Mesenteric fat pad (tissue), 1 donor: ENCODE results near the gene ZNF668. TPM values are rescaled to one million over a fixed set of nuclear protein-coding genes. Genes with fewer than 3 reads are reported as not detected.

Experiments
- DNase-seq: peaks from one replicate; pipeline ENCODE4 v3.0.0-alpha.2; 2020; ENCODE audit warnings: low spot score
- long read RNA-seq: library from polyadenylated mRNA; unstranded; transcript quantifications from one replicate; pipeline ENCODE4 v2.0.0, GENCODE V29; 2020
- total RNA-seq: library from RNA; stranded (reverse); fragmentation: NEBNext Ultra II Directional; extraction: Animal tissue kit (Norgen Biotek cat#: 25700); gene quantifications from one replicate; pipeline ENCODE4 v1.2.1, GENCODE V29; 2021
- donor health status: DM: yes; HTN: yes; CAD: no.

ZNF668 gene
- total RNA-seq, result 13.3 TPM
- long read RNA-seq, transcript ZNF668-207 (3 exons, 2,396 nt), result minor isoform, 16 of 51 reads
- long read RNA-seq, transcript ZNF668-209 (4 exons, 2,469 nt), result minor isoform, 5 of 51 reads
- long read RNA-seq, transcript ZNF668-201 (3 exons, 2,762 nt), result major isoform, 18 of 51 reads
- long read RNA-seq, partial matches to known transcripts, result 4 of 51 reads
- long read RNA-seq, other reads (novel, unspliced or antisense), result 7 of 51 reads

DNA sequence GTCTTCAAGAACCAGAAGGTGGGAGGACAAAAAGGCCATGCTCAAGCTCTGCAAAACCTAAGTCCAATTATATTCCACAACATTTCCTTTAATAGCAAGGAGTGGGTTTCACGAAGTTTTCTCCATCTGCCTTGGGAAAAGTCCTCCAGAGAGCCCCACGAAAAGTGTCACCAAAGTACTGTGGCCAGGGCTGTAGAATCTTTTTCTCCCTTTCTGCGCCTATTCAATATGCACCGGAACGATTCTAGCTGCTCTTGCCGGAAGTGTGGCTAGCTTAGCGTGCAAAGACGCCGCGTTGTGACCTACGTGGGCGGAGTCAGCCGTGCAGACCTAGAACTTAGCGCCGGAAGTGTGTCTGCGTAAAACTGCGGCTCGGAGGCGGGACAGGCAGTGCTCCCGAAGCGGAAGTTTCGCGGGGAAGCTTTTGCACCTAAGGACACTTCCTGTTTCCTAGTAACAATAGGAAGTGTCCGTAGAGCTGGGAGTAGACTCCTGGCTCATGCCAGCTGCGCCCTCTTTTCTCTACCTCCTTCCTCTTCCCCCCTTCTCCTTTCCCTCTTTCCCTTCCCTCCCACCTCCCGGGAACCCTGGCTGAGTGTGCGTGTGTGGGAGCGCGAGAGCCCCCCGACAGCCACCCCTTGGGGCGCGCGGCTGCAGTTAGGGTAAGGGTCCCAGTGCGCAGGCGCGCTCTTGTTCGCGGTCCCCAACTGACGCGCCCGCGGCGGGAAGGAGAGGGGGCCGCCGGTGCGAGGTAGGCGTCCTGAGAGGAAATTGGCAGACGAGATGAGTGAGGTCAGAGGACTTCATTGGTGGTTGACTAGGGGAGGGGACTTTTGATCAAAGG, at the start of gene ZNF668, which contains the start of gene ZNF646:
Gene ZNF668 (minus strand): TSS at position 271 of the 844 bp plus-strand sequence. CDS start 9,781 bp downstream, outside the sequence.
Gene ZNF646 (plus strand): TSS at position 453 of the 844 bp plus-strand sequence. CDS start 1,903 bp downstream, outside the sequence.
- DNase-seq, result peak; percentile 98

DNA sequence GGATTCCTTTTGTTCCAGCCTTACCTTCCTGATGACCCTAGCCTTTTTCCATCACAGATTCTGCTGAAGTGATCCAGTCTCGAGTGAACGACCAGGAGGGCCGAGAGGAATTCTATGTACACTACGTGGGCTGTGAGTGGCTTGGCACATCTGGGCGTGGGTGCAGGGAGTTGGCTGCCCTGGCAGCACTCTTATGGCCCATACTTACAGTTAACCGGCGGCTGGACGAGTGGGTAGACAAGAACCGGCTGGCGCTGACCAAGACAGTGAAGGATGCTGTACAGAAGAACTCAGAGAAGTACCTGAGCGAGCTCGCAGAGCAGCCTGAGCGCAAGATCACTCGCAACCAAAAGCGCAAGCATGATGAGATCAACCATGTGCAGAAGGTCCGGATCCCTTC, 46.1 kb upstream of the ZNF668 start:
- no peak for DNase-seq

DNA sequence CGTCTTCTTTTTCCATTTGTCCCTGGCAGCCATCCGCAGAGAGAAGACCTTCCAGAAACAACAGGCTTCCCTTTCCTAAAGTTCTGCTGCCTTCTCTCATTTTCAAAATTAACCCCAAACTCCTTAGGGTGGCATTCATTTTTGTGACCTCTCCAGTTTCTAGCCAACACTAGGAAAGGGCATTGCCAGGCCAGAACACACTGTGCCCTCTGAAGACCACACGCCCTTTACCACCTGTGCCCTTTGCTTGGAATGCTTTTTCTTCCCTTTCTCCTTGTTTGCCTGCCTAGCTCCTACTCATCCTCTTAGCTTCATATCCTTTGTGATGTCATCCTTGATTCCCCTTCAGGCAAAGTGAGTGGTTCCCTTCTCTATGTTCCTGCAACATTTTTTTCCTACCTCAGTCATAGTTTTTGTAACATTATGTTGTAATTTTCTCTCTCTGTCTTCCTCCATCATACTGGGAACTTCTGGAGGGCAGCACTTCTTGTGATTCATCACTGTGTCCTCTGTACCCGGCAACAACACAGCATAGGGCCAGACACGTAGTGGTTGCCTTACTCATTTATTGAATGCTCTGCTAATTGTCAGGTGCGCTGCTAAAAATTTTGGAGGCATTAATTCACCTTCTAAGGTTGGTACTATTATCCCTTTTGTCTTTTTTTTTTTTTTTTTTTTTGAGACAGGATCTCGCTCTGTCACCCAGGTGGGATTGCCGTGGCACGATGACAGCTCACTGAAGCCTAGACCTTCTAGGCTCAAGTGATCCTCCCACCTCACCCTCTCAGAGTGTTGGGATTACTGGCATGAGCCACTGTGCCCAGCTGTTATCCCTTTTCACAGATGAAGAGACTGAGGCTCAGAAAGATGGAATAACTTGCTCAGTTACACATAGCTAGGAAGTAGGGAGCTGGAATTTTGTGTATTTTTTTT, 44.4 kb upstream of the ZNF668 start:
- DNase-seq, result no peak

DNA sequence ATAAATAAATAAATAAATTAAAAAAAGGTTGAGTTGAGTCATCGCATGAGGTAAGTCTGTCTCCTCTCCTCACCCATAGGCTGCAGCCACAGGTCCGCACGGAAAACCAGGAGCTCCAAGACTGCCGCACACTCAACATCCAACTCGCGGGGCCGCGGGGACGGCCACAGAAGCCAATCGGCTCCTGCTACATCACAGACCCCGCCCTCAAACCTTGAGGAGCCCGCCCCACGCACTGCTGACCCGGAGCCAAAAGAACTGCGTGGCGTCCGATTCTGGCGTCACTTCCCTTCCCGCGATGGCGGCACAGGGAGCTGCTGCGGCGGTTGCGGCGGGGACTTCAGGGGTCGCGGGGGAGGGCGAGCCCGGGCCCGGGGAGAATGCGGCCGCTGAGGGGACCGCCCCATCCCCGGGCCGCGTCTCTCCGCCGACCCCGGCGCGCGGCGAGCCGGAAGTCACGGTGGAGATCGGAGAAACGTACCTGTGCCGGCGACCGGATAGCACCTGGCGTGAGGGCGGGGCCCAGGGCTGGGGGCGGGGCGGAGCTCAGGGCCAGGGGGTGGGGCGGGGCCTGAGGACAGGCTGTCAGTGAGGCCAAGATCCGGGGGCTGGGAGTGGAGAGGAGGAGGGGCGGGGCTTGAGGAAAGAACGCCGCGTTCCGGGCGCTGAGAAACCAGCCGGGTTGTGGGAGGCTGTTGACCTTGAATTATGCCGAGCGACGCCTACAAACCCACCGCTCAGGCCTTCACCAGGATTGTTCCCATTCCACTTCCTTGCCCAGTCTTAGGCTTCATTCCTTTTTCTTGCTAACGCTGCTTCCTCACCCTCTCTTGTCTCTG, 43.6 kb upstream of the ZNF668 start, which contains the start of gene KAT8:
Gene KAT8 (plus strand): TSS at position 281 of the 839 bp plus-strand sequence. CDS start 18 bp downstream, at position 299.
- DNase-seq, result peak; percentile 100

DNA sequence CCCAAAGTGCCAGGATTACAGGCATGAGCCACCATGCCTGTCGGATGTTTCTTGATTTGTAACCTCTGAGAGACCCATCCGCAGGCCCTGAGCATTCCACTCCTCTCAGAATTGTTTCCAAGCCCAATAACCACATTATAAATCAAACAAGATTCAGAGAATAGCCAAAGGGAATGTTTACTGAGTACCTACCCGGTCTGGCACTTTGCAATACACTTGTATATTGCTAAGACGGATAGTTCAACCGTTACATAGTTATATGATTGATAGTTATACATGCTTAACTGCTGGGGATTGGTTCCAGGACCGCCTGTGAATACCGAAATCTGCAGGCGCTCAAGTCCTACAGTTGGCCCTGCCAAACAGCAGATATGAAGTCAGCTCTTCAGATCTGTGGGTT, 40.4 kb upstream of the ZNF668 start:
- DNase-seq, result no peak

DNA sequence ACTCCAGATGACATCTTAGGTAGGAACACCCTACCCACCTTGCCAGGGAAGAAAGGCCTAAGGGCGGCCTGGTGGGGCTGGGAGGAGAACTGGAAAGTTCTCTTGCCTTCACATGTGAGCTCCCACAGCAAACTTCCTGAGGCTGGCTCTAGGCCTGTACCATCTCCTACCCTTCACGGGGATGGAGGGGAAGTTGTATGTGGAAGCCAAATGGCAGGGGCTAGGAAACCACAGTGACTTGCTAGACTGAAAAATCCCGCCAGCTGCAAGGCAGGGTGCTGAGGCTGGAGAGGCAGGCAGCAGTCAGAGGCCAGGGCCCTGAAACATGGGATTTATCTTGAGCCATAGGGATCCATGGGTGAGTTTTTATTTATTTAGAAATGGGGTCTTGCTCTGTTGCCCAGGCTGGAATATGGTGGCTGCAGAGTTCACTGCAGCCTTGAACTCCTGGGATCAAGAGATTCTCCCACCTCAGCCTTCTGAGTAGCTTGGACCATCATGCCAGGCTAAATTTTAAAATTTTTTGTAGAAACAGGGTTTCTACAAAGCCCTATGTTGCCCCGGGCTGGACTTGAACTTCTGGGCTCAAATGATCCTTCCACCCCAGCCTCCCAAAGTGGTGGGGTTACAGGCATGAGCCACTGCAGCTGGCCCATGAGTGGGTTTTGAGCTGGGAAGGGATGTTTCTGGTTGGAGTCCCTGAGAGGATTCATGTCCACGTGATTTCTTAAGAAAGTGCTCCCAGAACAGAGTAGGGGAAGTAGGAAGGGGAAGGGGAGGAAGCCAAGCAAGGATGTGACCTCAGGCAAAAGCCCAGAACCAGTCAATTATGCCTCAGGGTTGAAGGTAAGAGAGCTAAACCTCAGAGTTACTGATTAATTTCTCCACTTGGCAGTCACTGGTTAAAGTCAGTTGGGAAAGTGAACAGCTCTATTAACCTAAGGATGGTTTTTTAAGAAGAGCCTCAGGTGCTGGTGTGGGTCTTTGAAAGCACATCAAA, 39.4 kb upstream of the ZNF668 start:
- DNase-seq, result no peak

DNA sequence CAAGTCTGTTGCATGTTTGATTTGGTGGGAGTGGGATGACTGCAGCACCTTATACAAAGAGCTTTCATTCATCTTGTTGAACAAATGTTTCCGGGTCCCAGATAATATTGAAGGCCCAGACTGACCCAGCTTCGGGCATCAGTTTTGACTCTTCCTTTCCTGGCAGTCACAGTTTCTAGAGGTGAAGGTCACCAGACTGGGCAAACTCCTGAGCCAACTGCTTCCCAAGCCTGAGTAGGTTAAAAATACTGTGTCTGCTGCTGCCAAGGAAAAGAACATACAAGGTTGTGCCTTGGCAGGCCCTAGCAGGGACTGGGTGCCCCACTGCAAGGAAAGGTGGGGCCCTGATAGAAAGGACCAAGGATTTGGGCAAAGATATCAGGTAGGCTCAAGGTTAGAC, 38.7 kb upstream of the ZNF668 start:
- no peak for DNase-seq

DNA sequence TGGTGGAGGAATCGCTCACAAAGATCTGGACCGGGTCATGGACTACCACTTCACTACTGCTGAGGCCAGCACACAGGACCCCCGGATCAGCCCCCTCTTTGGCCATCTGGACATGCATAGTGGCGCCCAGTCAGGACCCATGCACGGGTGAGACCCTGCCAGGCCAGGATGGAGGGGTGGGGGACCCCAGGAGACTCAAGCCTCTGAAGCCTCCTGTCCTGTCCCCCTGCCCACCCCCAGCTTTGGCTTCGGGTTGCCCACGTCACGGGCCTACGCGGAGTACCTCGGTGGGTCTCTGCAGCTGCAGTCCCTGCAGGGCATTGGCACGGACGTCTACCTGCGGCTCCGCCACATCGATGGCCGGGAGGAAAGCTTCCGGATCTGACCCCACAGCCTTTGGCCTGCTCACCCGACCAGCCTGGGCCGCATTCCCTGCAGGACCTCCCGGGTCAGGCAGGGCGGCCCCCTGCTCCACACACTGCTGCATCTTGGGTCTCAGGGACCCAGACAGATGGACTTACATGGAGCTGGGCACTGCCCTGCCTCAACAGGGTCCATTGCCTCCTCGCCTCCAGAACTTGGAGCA, 37.9 kb upstream of the ZNF668 start:
- no peak for DNase-seq

DNA sequence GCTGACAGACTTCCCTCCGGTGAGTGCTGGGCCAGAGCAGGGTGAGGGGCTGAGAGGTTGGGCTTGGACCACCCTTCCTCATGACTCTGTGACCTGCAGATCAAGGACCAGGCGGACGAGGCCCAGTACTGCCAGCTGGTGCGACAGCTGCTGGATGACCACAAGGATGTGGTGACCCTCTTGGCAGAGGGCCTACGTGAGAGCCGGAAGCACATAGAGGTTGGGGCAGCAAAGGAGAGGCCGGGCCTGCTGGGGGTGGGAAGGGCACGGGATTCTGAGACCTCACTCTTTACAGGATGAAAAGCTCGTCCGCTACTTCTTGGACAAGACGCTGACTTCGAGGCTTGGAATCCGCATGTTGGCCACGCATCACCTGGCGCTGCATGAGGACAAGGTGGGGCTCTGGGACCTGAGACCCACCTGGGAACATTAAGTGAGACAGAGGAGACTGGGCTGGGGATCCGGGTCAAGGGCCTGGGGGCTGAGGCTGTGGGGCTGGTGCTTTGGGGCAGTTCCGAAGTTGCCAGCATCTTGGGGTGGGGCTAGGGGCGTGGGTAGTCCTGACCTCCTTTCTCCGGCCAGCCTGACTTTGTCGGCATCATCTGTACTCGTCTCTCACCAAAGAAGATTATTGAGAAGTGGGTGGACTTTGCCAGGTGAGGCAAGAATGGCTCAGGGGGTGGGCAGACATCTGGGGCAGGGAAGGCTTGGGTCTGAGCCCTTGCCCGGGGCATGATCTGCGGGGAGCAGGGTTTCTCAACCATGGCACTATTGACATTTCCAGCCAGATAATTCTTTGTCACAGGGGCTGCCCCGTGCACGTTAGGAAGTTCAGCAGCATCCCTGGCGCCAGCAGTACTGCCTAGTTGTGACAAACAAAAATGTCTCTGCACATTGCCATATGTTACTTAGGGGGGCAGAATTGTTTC, 36.3 kb upstream of the ZNF668 start:
- DNase-seq, result no peak

DNA sequence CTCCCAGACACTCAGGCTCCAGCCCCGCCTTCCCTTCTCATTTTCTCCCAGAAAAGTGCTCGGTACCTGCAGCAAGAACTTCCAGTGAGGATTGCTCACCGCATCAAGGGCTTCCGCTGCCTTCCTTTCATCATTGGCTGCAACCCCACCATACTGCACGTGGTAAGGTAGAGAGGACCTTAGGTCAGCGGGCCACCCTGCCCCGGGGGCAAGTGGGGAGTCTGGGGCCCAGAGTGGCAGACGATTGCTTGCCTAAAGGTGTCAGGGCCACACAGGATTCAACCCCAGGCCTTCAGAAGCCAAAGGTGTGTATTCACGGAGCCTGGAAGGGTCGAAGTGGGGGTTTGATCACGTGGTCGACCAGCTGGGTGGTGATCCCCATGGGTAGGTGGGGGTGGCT, 35.6 kb upstream of the ZNF668 start:
- DNase-seq, result no peak

DNA sequence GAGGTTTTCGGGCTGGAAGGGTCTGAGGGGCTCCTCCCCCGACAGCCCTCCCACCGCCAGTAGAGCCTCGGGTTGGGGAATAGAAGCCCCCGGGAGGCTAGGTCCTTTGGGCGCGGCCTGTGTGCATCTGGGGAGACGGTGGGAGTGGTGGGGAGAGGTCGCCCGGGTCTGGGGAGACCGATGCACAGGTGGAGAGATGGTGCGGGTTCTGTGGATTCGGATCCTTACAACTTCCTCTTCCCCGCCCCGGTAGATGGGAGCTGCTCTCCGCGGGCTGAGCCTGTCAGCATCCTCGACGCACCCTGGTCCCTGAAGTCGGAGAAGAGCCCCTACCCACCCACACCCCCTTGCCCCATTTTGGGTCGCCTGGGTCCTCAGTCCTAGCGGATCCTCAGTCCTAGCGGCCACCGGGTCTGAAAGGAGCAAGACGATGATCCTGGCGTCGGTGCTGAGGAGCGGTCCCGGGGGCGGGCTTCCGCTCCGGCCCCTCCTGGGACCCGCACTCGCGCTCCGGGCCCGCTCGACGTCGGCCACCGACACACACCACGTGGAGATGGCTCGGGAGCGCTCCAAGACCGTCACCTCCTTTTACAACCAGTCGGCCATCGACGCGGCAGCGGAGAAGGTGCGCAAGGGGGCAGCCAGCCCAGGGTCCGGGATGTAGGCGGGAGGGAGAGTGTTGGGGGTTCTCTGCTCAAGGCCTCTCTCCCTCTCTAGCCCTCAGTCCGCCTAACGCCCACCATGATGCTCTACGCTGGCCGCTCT, 34.9 kb upstream of the ZNF668 start:
- no peak for DNase-seq

DNA sequence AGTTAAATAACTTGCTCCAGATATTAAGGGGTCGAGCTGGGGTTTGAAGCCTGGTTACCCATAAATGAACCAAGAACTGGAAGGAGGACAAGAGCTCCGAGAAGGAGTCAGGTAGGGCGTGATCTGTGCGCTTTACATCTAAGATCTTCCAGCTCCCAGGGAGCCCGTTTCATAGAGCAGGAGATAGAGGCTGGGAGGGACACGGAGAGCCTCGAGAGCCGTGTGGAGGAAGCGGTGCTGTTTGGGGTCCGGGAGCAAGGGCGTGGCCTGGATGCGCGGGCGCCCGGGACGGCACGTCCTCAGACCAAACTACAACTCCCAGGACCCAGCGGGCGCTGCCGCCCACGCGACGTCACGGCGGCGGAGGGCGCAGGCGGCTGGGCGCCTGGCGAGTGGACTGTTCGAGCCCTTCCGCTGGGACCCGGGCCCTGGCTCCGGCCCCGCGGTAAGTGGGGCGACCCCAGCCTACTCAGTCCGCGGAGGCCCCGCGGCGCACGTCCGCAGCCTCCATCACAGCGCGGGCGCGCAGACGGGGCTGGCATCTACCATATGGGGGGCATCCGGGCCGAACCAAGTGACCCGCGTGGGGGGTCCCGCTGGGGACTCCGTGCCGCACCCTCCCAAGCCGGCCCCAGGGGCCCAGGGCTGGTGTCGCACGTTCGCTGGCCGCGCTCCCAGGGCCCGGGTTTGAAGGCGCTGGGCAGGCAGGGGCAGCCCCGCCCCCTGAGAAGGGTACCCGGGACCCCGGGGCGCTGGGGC, 34.2 kb upstream of the ZNF668 start, which contains the start of gene BCKDK:
Gene BCKDK (plus strand): TSS at position 352 of the 759 bp plus-strand sequence. CDS start 838 bp downstream, outside the sequence.
- no peak for DNase-seq

DNA sequence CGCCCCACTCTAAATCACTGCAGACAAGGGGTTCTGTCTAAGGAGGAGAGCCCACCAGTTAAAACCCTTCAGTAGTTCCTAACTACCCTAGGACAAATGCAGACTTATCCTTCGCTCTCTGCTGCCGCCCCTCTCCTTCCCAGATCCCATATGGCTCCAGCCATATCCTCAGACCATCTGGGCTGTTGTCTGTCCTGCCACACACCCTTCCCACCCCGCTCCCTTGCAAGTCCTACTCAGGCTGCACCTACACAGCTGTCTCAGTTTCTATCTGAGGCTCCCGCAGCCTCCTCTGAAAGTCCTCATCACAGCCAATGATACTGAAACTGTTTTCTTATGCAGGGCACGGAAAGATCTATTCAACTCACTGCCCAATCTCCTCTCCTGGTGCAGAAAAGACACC, 33.4 kb upstream of the ZNF668 start:
- no peak for DNase-seq

DNA sequence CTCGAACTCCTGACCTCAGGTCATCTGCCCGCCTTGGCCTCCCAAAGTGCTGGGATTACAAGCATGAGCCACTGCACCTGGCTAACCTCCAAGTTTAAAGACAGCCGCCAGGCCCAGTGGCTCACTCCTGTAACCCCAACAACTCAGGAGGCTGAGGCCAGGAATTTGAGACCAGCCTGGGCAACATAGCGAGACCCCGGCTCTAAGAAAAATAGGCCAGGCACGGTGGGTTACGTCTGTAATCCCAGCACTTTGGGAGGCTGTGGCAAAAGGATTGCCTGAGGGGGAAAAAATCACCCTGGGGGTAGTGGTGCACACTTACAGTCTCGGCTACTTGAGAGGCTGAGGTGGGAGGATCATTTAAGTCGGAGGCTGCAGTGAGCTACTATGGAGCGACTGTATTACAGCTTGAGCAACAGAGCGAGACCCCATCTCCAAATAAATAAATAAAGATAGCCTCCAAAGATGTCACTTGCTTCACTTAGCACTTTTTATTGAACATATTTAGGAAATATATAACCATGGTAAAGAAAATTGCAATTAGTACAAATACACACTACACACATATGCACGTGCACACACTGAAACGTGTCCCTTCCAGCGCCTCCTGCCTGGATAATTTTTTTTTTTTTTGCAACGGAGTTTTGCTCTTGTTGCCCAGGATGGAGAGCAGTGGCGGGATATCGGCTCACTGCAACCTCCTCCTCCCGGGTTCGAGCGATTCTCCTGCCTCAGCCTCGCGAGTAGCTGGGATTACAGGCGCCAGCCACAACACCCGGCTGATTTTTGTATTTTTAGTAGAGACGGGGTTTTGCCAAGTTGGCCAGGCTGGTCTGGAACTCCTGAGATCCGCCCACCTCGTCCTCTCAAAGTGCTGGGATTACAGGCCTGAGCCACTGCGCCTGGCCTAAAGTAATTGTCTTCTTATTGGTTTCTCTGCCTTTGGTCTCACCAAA, 32.7 kb upstream of the ZNF668 start:
- no peak for DNase-seq
